ENCODE measurements around the gene TCL1A.

The TCL1A gene

GRCh38 chr14:95703805-95704204 lies 10.1 kb downstream of the TCL1A start:
- DNase-seq, result no peak

- no peak for DNase-seq
Observed at GRCh38 chr14:95703341-95703740, 10.6 kb downstream of the TCL1A start.

GRCh38 chr14:95701846-95702221 lies 12.1 kb downstream of the TCL1A start:
- no peak for DNase-seq

- DNase-seq, result no peak
Observed at GRCh38 chr14:95700221-95700976, 13.5 kb downstream of the TCL1A start.

GRCh38 chr14:95699412-95699811 lies 14.5 kb downstream of the TCL1A start:
- no peak for DNase-seq

- DNase-seq, result no peak
Observed at GRCh38 chr14:95698287-95698686, 15.6 kb downstream of the TCL1A start.

- DNase-seq, result no peak
Observed at GRCh38 chr14:95697764-95698163, 16.2 kb downstream of the TCL1A start.

- no peak for DNase-seq
Observed at GRCh38 chr14:95696741-95697140, 17.2 kb downstream of the TCL1A start.

GRCh38 chr14:95695913-95696312 lies 18.0 kb downstream of the TCL1A start:
- DNase-seq, result no peak

- no peak for DNase-seq
Observed at GRCh38 chr14:95695051-95695450, 18.9 kb downstream of the TCL1A start.

- DNase-seq, result no peak
Observed at GRCh38 chr14:95692109-95692508, 21.8 kb downstream of the TCL1A start.

GRCh38 chr14:95691591-95691990 lies 22.3 kb downstream of the TCL1A start:
- DNase-seq, result no peak

GRCh38 chr14:95690815-95691214 lies 23.1 kb downstream of the TCL1A start:
- no peak for DNase-seq

GRCh38 chr14:95689441-95689840 lies 24.5 kb downstream of the TCL1A start:
- no peak for DNase-seq

GRCh38 chr14:95686935-95687334 lies 27.0 kb downstream of the TCL1A start:
- no peak for DNase-seq

- DNase-seq, result no peak
Observed at GRCh38 chr14:95685978-95686922, 27.7 kb downstream of the TCL1A start, which contains the start of gene TCL1B. Gene TCL1B (plus strand): TSS chr14:95686426. CDS start chr14:95686468, 42 bp downstream.

GRCh38 chr14:95683793-95684192 lies 30.1 kb downstream of the TCL1A start:
- peak; percentile 18 for DNase-seq

GRCh38 chr14:95681153-95681552 lies 32.8 kb downstream of the TCL1A start:
- no peak for DNase-seq

- DNase-seq, result no peak
Observed at GRCh38 chr14:95679998-95680735, 33.8 kb downstream of the TCL1A start.

- DNase-seq, result no peak
Observed at GRCh38 chr14:95679148-95679815, 34.6 kb downstream of the TCL1A start.

- DNase-seq, result no peak
Observed at GRCh38 chr14:95677179-95677835, 36.6 kb downstream of the TCL1A start.

- no peak for DNase-seq
Observed at GRCh38 chr14:95675486-95675885, 38.4 kb downstream of the TCL1A start.

Data from inflammatory macrophage treated with lipopolysaccharide for 4 hours (primary cell).